Measurements from ENCODE around the gene SYF2.

DNA sequence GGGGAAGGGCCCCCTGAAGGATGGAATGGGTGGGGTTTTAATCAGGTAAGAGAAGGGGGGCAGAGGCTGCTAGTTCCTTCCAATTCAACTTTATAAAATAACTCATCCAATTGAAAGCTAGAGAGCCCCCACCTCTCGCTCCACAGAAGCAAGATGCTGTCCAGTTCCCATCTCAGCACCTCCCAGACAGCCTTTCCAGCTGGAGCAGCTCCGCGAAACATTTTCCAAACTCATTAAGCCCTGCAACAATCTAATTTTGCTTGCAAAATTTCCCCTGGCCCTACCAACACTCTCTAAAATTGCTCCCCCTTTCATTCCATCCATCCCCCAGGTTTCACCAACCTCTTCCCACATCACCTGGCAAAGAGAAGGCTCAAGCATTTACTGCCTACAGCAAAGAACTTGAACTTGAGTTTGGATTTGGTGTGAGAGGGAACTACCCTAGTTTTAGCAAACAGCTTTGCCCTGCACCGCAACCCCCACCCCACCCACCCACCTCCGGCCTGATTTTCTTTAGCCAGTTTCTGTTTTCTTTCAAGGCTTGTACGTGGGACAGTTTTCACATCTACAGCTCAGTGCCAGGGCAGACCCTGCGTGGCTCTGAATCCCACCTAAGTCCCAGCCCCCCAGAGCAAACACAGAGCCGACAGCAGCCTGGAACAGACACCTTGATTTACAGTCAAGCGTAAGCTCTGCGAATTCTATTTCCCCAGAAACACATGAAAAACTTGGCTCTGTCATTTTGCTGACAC, 46.7 kb downstream of the SYF2 start:
- TF ChIP-seq, protein P1, sequence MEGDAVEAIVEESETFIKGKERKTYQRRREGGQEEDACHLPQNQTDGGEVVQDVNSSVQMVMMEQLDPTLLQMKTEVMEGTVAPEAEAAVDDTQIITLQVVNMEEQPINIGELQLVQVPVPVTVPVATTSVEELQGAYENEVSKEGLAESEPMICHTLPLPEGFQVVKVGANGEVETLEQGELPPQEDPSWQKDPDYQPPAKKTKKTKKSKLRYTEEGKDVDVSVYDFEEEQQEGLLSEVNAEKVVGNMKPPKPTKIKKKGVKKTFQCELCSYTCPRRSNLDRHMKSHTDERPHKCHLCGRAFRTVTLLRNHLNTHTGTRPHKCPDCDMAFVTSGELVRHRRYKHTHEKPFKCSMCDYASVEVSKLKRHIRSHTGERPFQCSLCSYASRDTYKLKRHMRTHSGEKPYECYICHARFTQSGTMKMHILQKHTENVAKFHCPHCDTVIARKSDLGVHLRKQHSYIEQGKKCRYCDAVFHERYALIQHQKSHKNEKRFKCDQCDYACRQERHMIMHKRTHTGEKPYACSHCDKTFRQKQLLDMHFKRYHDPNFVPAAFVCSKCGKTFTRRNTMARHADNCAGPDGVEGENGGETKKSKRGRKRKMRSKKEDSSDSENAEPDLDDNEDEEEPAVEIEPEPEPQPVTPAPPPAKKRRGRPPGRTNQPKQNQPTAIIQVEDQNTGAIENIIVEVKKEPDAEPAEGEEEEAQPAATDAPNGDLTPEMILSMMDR (conservative IDR thresholded peaks at IDR 0.05; ENCODE audit: low read depth, low read length): no peak
- TF ChIP-seq EZH2 (IDR thresholded peaks at IDR 0.05; ENCODE audit: low read length, unreplicated experiment): no peak
